Heart right ventricle (tissue), 16 donors: ENCODE measurements around the gene ATP6V1G1. TPM values are rescaled to one million over a fixed set of nuclear protein-coding genes. Genes with fewer than 3 reads are reported as not detected.

Experiments used
- ATAC-seq, 8 donors: fragments of 200-7000 bp; cut with Tn5 transposase; one replicate each; pipeline ENCODE4 v1.9.1; 2020; ENCODE audit warnings: mild to moderate bottlenecking in 8 of 8, moderate library complexity in 8 of 8, moderate number of reproducible peaks in 1 of 8
- DNase-seq, 2 donors: peaks; one replicate each; pipeline ENCODE4 v3.0.0-alpha.2; 2020
- H3K27ac ChIP-seq, 10 donors: fragments of 200-600 bp; sonication (generic) in 2 of 10; one replicate each; pipeline versions ENCODE4 v1.5.0 to v1.8.0; 2020 to 2022; ENCODE audit warnings: mild to moderate bottlenecking in 3 of 10
- H3K27me3 ChIP-seq, 7 donors: fragments of 200-600 bp; one replicate each; pipeline ENCODE4 v1.8.0; 2021 to 2022; ENCODE audit warnings: mild to moderate bottlenecking in 2 of 7
- H3K36me3 ChIP-seq, 9 donors: fragments of 200-600 bp; sonication (generic) in 1 of 9; one replicate each; pipeline versions ENCODE4 v1.5.0 to v1.8.0; 2020 to 2022; ENCODE audit warnings: mild to moderate bottlenecking in 2 of 9
- H3K4me1 ChIP-seq, 9 donors: fragments of 200-600 bp; sonication (generic) in 1 of 9; one replicate each; pipeline versions ENCODE4 v1.5.0 to v1.8.0; 2020 to 2022; ENCODE audit warnings: mild to moderate bottlenecking in 4 of 9
- H3K4me3 ChIP-seq, 10 donors: fragments of 200-600 bp; sonication (generic) in 2 of 10; one replicate each; pipeline versions ENCODE4 v1.5.0 to v1.8.0; 2020 to 2022; ENCODE audit warnings: mild to moderate bottlenecking in 7 of 10, moderate library complexity in 2 of 10
- H3K9me3 ChIP-seq, 11 donors: fragments of 200-600 bp in 10 of 11; sonication (generic) in 2 of 11; one replicate each; pipeline versions ENCODE4 v1.5.0 to v1.8.0; 2013 to 2022; ENCODE audit warnings: mild to moderate bottlenecking in 2 of 11, control low read depth in 1 of 11, moderate library complexity in 1 of 11
- WGBS, 2 donors: extraction: QIAGEN DNeasy Blood & Tissue Kit; methylation state at CpG; one replicate each; pipeline ENCODE4 v1.1.7; 2013; ENCODE audit warnings: inconsistent platforms in 1 of 2; 5-methylcytosine and 5-hydroxymethylcytosine counted together
- intact Hi-C, 10 donors: fragments of 100-400 bp; cut with DNase I; formaldehyde crosslinking; loops; one replicate each; pipeline versions ENCODE4 v1.11.1 to v1.14.2; 2022
- polyA plus RNA-seq, 2 donors: library from polyadenylated mRNA; stranded (reverse); fragments of 200-250 nt; gene quantifications; one replicate each; pipeline ENCODE4 v1.2.3, GENCODE V29; 2013
- total RNA-seq, 10 donors: library from RNA; stranded (reverse); fragmentation: NEBNext Ultra II Directional in 3 of 10; extraction: Animal tissue kit (Norgen Biotek cat#: 25700) in 3 of 10; gene quantifications; one replicate each; pipeline versions ENCODE4 v1.2.1 to v1.2.4, GENCODE V29; 2021 to 2023
- TF ChIP-seq, protein P1 (sequence below), 9 donors: fragments of 200-600 bp; sonication (generic) in 2 of 9; IDR thresholded peaks; one replicate each; pipeline versions ENCODE4 v1.5.0 to v1.8.0; 2021 to 2022; ENCODE audit warnings: antibody characterized with exemption in 9 of 9, mild to moderate bottlenecking in 5 of 9, moderate library complexity in 1 of 9
- donor health status: Arrhythmogenic right ventricular cardiomyopathy.
- donor health status: ischemic (EF 13 %, LVEDD 7.1; RV severe dilation, severe dysfunction).
- donor health status: healthy with polysubstance abuse.
- donor health status: DM: no; HTN: yes; CAD: no.
- donor health status: DM: no; HTN: no; CAD: no.
- donor health status: ischemic (EF 25% LVEDD 6.9; RV normal size, moderate dysfunction).
- donor health status: ischemic (EF 25% LVEDD 5.7; RV mildly dilated, moderate dysfunction).
- donor health status: healthy.
- donor health status: DM: yes; HTN: yes; CAD: no.
- donor health status: Ischemic cardiomyopathy.
- donor health status: ischemic (EF 35%, LVEDD 5.7; RV mildly dilated, moderate dysfunction).
- donor health status: nonischemic (EF 11% LVEDD 7.7; RV severe dilation, severe dysfunction).
- donor health status: DM: yes; HTN: yes; CAD: no.
- donor health status: PGD.
- donor health status: ischemic (EF 29% LVEDD 5.4; RV normal size, mild dysfunction).
- donor health status: nonischemic (EF 23%, LVEDD 6.1; RV moderate dilation, normal function).

Gene ATP6V1G1
- total and polyA plus RNA-seq, 12 donors, result 53.1 to 115 (median 64.7) TPM

DNA sequence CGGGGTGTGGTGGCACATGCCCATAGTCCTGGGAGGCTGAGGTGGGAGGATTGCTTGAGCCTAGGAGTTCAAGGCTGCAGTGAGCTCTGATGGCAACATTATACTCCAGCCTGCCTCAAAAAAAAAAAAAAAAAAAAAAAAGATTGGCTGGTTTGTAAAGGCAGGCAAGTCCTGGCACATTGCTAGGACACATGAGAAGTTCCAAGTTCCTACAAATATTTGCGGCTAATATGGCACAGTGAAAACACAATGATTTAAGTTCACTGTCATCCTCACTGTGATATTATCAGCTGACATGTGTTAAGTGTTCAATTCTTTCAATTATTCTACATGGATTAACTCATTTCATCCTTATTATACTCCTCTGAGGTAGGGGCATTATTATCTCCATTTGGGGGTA, 43.6 kb downstream of the ATP6V1G1 start:
- H3K4me3 ChIP-seq, result no peak overlapping the region
- H3K27me3 ChIP-seq, result no peaks in the 10 kb centered on the region
- intact Hi-C loops, result no loop called here
- peaks cover 0 to 84% (median 22%) of the 10 kb centered on the region in 9 donors for H3K36me3 ChIP-seq
- no peaks in the 10 kb centered on the region for H3K4me1 ChIP-seq
- TF ChIP-seq, protein P1, sequence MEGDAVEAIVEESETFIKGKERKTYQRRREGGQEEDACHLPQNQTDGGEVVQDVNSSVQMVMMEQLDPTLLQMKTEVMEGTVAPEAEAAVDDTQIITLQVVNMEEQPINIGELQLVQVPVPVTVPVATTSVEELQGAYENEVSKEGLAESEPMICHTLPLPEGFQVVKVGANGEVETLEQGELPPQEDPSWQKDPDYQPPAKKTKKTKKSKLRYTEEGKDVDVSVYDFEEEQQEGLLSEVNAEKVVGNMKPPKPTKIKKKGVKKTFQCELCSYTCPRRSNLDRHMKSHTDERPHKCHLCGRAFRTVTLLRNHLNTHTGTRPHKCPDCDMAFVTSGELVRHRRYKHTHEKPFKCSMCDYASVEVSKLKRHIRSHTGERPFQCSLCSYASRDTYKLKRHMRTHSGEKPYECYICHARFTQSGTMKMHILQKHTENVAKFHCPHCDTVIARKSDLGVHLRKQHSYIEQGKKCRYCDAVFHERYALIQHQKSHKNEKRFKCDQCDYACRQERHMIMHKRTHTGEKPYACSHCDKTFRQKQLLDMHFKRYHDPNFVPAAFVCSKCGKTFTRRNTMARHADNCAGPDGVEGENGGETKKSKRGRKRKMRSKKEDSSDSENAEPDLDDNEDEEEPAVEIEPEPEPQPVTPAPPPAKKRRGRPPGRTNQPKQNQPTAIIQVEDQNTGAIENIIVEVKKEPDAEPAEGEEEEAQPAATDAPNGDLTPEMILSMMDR (IDR thresholded peaks at IDR 0.05), result no peak
- 0% methylated on average over 2 of the region's 2 CpGs for WGBS, 2 donors
- no peak overlapping the region for H3K27ac ChIP-seq
- H3K9me3 ChIP-seq, result no peaks in the 10 kb centered on the region
- DNase-seq (no peak), ATAC-seq (no peak)

DNA sequence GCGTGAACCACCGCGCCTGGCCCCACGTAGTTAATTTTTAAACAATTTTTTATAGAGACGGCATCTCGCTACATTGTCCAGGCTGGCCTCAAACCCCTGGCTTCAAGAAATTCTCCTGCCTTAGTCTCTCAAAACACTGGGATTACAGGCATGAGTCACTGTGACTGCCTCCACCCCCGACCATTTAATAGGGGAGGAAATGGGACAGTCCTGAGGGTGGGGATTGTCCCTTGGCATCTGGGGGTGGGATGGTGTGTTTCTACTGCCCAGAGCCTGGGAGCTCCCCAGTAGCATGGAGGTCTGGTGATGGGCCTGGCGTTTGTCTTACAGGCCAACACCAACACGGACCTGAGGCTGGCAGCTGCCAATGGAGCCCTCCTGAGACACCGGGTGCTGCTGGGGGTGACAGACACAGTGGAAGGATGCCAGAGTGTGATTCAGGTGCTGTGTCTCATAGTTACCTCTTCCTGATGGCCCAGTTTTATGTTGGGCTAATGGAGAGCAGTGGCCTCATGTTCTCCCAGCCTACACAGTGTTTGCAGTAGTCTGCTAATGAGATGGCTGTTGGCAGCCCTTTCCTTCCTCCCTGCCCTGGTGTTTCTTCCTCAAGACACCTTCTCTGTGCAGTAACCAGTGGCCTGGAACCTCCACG, 46.0 kb downstream of the ATP6V1G1 start:
- no peak overlapping the region for H3K27ac ChIP-seq
- TF ChIP-seq, protein P1 (IDR thresholded peaks at IDR 0.05), result no peak
- H3K4me3 ChIP-seq, result no peak overlapping the region
- no peaks in the 10 kb centered on the region for H3K27me3 ChIP-seq
- no peaks in the 10 kb centered on the region for H3K9me3 ChIP-seq
- ATAC-seq, result no peak
- peaks cover 0 to 87% (median 12%) of the 10 kb centered on the region in 9 donors for H3K36me3 ChIP-seq
- no peak for DNase-seq
- 94% methylated on average over 11 of the region's 11 CpGs for WGBS, 2 donors
- intact Hi-C loops, result no loop called here
- H3K4me1 ChIP-seq, result no peaks in the 10 kb centered on the region

DNA sequence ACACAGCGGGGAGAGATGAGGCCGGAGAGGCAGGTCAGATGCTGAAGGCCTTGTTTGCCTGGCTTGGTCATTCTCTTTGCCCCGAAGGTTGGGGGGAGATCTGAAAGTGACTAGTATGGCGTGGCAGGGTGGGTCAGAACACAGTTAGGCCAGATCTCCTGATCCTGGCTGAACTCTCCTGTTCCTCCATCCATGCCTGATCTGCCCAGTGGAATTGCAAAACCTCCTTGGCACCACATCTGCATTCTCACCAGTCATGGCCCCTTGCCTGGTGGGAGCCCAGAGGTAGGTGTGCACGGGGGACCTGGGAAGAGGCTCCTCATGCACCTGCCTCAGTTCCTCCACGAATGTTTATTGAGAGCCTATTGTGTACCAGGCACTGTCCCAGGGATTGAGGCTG, 46.8 kb downstream of the ATP6V1G1 start:
- DNase-seq (no peak), ATAC-seq (no peak)
- WGBS, 2 donors, result 95 to 99% methylated on average over 6 of the region's 6 CpGs
- Histone ChIP-seq H3K4me1 (no peaks in the 10 kb centered on the region), H3K9me3 (no peaks in the 10 kb centered on the region), H3K36me3 (peaks cover 0 to 87% (median 6%) of the 10 kb centered on the region in 9 donors), H3K27ac (no peak overlapping the region), H3K4me3 (no peak overlapping the region), H3K27me3 (no peaks in the 10 kb centered on the region)
- intact Hi-C loops, result no loop called here
- TF ChIP-seq, protein P1 (IDR thresholded peaks at IDR 0.05), result no peak

DNA sequence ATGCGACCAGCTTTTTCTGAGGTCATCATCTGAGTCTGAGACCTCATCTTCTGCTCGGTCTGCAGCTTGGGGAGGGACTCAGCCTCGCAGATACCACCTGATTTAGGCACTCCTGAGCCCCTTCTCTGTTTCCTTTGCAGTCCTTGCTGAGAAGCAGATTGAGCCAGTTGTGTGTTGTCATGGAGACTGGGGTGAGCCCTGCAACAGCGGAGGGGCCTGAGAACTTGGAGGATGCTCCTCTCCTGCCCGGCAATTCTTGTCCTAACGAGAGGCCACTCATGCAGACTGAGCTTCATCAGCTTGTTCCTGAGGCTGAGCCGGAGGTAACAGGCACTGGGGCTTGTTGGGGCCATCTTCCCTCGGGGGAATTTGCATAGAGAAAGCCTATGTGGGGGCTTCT, 50.8 kb downstream of the ATP6V1G1 start:
- H3K27ac ChIP-seq, result no peak overlapping the region
- ATAC-seq (no peak), DNase-seq (no peak)
- no peak overlapping the region for H3K4me3 ChIP-seq
- TF ChIP-seq, protein P1 (IDR thresholded peaks at IDR 0.05), result no peak
- H3K27me3 ChIP-seq, result no peaks in the 10 kb centered on the region
- 91 to 94% methylated on average over 8 of the region's 8 CpGs for WGBS, 2 donors
- H3K9me3 ChIP-seq, result no peaks in the 10 kb centered on the region
- peaks cover 0 to 10% (median 0%) of the 10 kb centered on the region in 9 donors for H3K4me1 ChIP-seq
- intact Hi-C loops, result no loop called here
- H3K36me3 ChIP-seq, result peaks cover 0 to 86% (median 6%) of the 10 kb centered on the region in 9 donors
